Endodermal cell (in vitro differentiated cells): ENCODE data around the gene PTMA. TPM values are rescaled to one million over a fixed set of nuclear protein-coding genes. Genes with fewer than 3 reads are reported as not detected.

Experiments used
- total RNA-seq, 2 donors: library from RNA; stranded (reverse); fragmentation: NEBNext Ultra II Directional in 1 of 2; extraction: Animal tissue kit (Norgen Biotek cat#: 25700) in 1 of 2; gene quantifications; 2 replicates in 1 of 2; 3 replicates in 1 of 2; pipeline ENCODE4 v1.2.1, GENCODE V29; 2021

Gene PTMA
- total RNA-seq, 2 donors from 2014 or later = 1,233 to 1,450 TPM

Other genes starting within 250 kb of the PTMA start
- 100 to 1,000 TPM; 774 to 785 TPM for gene NCL, start 244.0 kb upstream of the PTMA start, total RNA-seq
- under 1 TPM; 0.07 to 0.29 TPM for gene NMUR1, start 178.1 kb upstream of the PTMA start, total RNA-seq
- not detected for gene TEX44, start 115.7 kb upstream of the PTMA start, total RNA-seq
- 10 to 100 TPM; 24.7 to 25.5 TPM for gene PDE6D, start 72.8 kb downstream of the PTMA start, total RNA-seq
- 10 to 100 TPM; 55.0 to 67.1 TPM for gene COPS7B, start 77.9 kb downstream of the PTMA start, total RNA-seq
- under 1 TPM in 1 of 2 donors, not detected in 1; 0.84 TPM for gene NPPC, start 217.9 kb downstream of the PTMA start, total RNA-seq